ENCODE measurements around the gene SOBP.

GRCh38 chr6:107545763-107546162 lies 55.8 kb downstream of the SOBP start:
- TF ChIP-seq CTCF (IDR thresholded peaks at IDR 0.05; ENCODE audit: borderline replicate concordance, extremely low read depth, low read length, poor library complexity, severe bottlenecking) (no peak), EZH2 (IDR thresholded peaks at IDR 0.05; ENCODE audit: borderline replicate concordance, low read depth, low read length, severe bottlenecking) (no peak)
